ENCODE measurements around the gene C2orf42. TPM values are rescaled to one million over a fixed set of nuclear protein-coding genes. Genes with fewer than 3 reads are reported as not detected.
"Not testable (repeated sequence)": the region's sequence is repeated elsewhere in the genome, so short reads cannot be mapped to it uniquely, and the experiment has no call there.

The C2orf42 gene
- total RNA-seq, 2 donors from 2014 or later = 12.3 to 16.5 TPM

GRCh38 chr2:70226781-70227180, 36.0 kb upstream of the C2orf42 start:
- no peak overlapping the region for H3K27ac ChIP-seq (ENCODE audit: low read depth, low read length)

GRCh38 chr2:70223305-70223704, 32.5 kb upstream of the C2orf42 start:
- not testable (repeated sequence) for H3K27me3 ChIP-seq (ENCODE audit: control insufficient read depth, insufficient read depth, low read length, poor library complexity, severe bottlenecking); H3K9me3 Mint-ChIP-seq; H3K4me1 Mint-ChIP-seq; DNase-seq; H3K27ac Mint-ChIP-seq; H3K9me3 ChIP-seq (ENCODE audit: control insufficient read depth, low read length); H3K4me3 ChIP-seq (ENCODE audit: low read length); H3K27ac ChIP-seq (ENCODE audit: low read depth, low read length); H3K27me3 Mint-ChIP-seq (ENCODE audit: insufficient read depth); H3K9ac ChIP-seq (ENCODE audit: extremely low read depth, low read length, poor library complexity, severe bottlenecking); H3K4me3 Mint-ChIP-seq; H3K4me1 ChIP-seq (ENCODE audit: control insufficient read depth, insufficient read depth, low read length)
- 94 to 100% methylated on average over 2 to 3 of the region's 3 CpGs for WGBS, 2 experiments (ENCODE audit: insufficient coverage in 1 of 2, insufficient read length in 1 of 2)
- peaks cover 68% of the 10 kb centered on the region for H3K36me3 Mint-ChIP-seq (ENCODE audit: low read depth)
- peaks cover 92% of the 10 kb centered on the region for H3K36me3 ChIP-seq (ENCODE audit: control insufficient read depth, insufficient read depth, low read length)

More at GRCh38 chr2:70226781-70227180, 36.0 kb upstream of the C2orf42 start:
- no peaks in the 10 kb centered on the region for H3K9me3 Mint-ChIP-seq
- Histone ChIP-seq H3K9ac (ENCODE audit: extremely low read depth, low read length, poor library complexity, severe bottlenecking) (no peak overlapping the region), H3K27me3 (ENCODE audit: control insufficient read depth, insufficient read depth, low read length, poor library complexity, severe bottlenecking) (no peaks in the 10 kb centered on the region), H3K9me3 (ENCODE audit: control insufficient read depth, low read length) (no peaks in the 10 kb centered on the region), H3K36me3 (ENCODE audit: control insufficient read depth, insufficient read depth, low read length) (peaks cover 87% of the 10 kb centered on the region), H3K4me3 (ENCODE audit: low read length) (no peak overlapping the region), H3K4me1 (ENCODE audit: control insufficient read depth, insufficient read depth, low read length) (no peaks in the 10 kb centered on the region)
- no peaks in the 10 kb centered on the region for H3K27me3 Mint-ChIP-seq (ENCODE audit: insufficient read depth)
- peaks cover 70% of the 10 kb centered on the region for H3K36me3 Mint-ChIP-seq (ENCODE audit: low read depth)
- no peak for DNase-seq
- H3K4me3 Mint-ChIP-seq = no peak overlapping the region
- H3K27ac Mint-ChIP-seq = no peak overlapping the region
- 95 to 97% methylated on average over 2 of the region's 2 CpGs for WGBS, 2 experiments (ENCODE audit: insufficient coverage in 1 of 2, insufficient read length in 1 of 2)
- TF ChIP-seq CTCF (conservative IDR thresholded peaks at IDR 0.05) = no peak
- no peaks in the 10 kb centered on the region for H3K4me1 Mint-ChIP-seq

- TF ChIP-seq CTCF (conservative IDR thresholded peaks at IDR 0.05) = no peak
- Mint-ChIP-seq H3K36me3 (ENCODE audit: low read depth) (peaks cover 71% of the 10 kb centered on the region), H3K27ac (no peak overlapping the region), H3K9me3 (no peaks in the 10 kb centered on the region), H3K4me1 (no peaks in the 10 kb centered on the region), H3K27me3 (ENCODE audit: insufficient read depth) (no peaks in the 10 kb centered on the region), H3K4me3 (no peak overlapping the region)
- no peaks in the 10 kb centered on the region for H3K27me3 ChIP-seq (ENCODE audit: control insufficient read depth, insufficient read depth, low read length, poor library complexity, severe bottlenecking)
- DNase-seq = no peak
- H3K9me3 ChIP-seq (ENCODE audit: control insufficient read depth, low read length) = no peaks in the 10 kb centered on the region
- WGBS, 2 experiments (ENCODE audit: insufficient coverage in 1 of 2, insufficient read length in 1 of 2) = 92 to 96% methylated on average over 1 to 3 of the region's 3 CpGs
- no peak overlapping the region for H3K27ac ChIP-seq (ENCODE audit: low read depth, low read length)
- no peak overlapping the region for H3K9ac ChIP-seq (ENCODE audit: extremely low read depth, low read length, poor library complexity, severe bottlenecking)
- no peaks in the 10 kb centered on the region for H3K4me1 ChIP-seq (ENCODE audit: control insufficient read depth, insufficient read depth, low read length)
- peaks cover 96% of the 10 kb centered on the region for H3K36me3 ChIP-seq (ENCODE audit: control insufficient read depth, insufficient read depth, low read length)
- no peak overlapping the region for H3K4me3 ChIP-seq (ENCODE audit: low read length)
Measured at GRCh38 chr2:70214953-70215549, 24.2 kb upstream of the C2orf42 start.

GRCh38 chr2:70214365-70214764, 23.5 kb upstream of the C2orf42 start:
- Mint-ChIP-seq H3K27me3 (ENCODE audit: insufficient read depth) (no peaks in the 10 kb centered on the region), H3K9me3 (no peaks in the 10 kb centered on the region), H3K36me3 (ENCODE audit: low read depth) (peaks cover 74% of the 10 kb centered on the region), H3K27ac (no peak overlapping the region), H3K4me3 (no peak overlapping the region), H3K4me1 (no peaks in the 10 kb centered on the region)
- TF ChIP-seq CTCF (conservative IDR thresholded peaks at IDR 0.05) = no peak
- Histone ChIP-seq H3K9me3 (ENCODE audit: control insufficient read depth, low read length) (no peaks in the 10 kb centered on the region), H3K27me3 (ENCODE audit: control insufficient read depth, insufficient read depth, low read length, poor library complexity, severe bottlenecking) (no peaks in the 10 kb centered on the region), H3K9ac (ENCODE audit: extremely low read depth, low read length, poor library complexity, severe bottlenecking) (no peak overlapping the region), H3K27ac (ENCODE audit: low read depth, low read length) (no peak overlapping the region), H3K4me3 (ENCODE audit: low read length) (no peak overlapping the region), H3K36me3 (ENCODE audit: control insufficient read depth, insufficient read depth, low read length) (peaks cover 96% of the 10 kb centered on the region), H3K4me1 (ENCODE audit: control insufficient read depth, insufficient read depth, low read length) (no peaks in the 10 kb centered on the region)
- DNase-seq = no peak
- 100% methylated on average over 1 of the region's 1 CpG; no CpG with 5 or more reads in 1 of the 2 experiments for WGBS, 2 experiments (ENCODE audit: insufficient coverage in 1 of 2, insufficient read length in 1 of 2)
